ENCODE results near the gene RPS6KC1.
"Not testable (repeated sequence)": the region's sequence is repeated elsewhere in the genome, so short reads cannot be mapped to it uniquely, and the experiment has no call there.

DNA sequence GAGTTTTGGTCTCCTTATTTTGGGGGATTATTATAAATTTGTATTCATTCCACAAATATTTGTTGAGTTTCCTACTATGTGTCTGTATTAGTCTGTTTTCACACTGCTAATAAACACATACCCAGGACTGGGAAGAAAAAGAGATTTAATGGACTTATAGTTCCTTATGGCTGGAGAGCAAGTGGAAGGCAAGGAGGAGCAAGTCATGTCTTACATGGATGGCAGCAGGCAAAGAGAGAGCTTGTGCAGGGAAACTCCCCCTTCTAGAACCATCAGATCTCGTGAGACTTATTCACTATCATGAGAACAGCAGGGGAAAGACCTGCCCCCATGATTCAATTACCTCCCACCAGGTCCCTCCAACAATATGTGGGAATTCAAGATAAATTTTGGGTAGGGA, 267.4 kb downstream of the RPS6KC1 start:
- TF ChIP-seq POLR2AphosphoS5, POLR2A, TAF1, POU2F2 (IDR thresholded peaks at IDR 0.05; ENCODE audit: low read depth, low read length): not testable (repeated sequence)

All from GM12891 (cell line).